Naive B cell (primary cell): Measurements from ENCODE around the gene ADCY10. TPM values are rescaled to one million over a fixed set of nuclear protein-coding genes. Genes with fewer than 3 reads are reported as not detected.

Source experiments
- ATAC-seq, 2 donors: fragments of 150-1000 bp; cut with Tn5 transposase; 2 replicates each; pipeline ENCODE4 v1.10.0; 2021; ENCODE audit warnings: low read depth in 2 of 2, mild to moderate bottlenecking in 2 of 2, moderate library complexity in 2 of 2
- DNase-seq: peaks from one replicate; pipeline ENCODE4 v3.0.0; 2022
- H3K27ac Mint-ChIP-seq, 6 donors: one replicate each; pipeline ENCODE4 v1.8.0; 2020 to 2022; ENCODE audit warnings: mild to moderate bottlenecking in 6 of 6, mixed read lengths in 6 of 6, moderate library complexity in 5 of 6, inconsistent platforms in 2 of 6
- H3K27me3 Mint-ChIP-seq, 3 donors: one replicate each; pipeline ENCODE4 v1.8.0; 2021 to 2022; ENCODE audit warnings: mixed read lengths in 3 of 3, mild to moderate bottlenecking in 1 of 3
- H3K36me3 Mint-ChIP-seq, 2 donors: one replicate each; pipeline ENCODE4 v1.8.0; 2020 to 2022; ENCODE audit warnings: mixed read lengths in 2 of 2, inconsistent platforms in 1 of 2, mild to moderate bottlenecking in 1 of 2
- H3K4me1 Mint-ChIP-seq, 3 donors: one replicate each; pipeline ENCODE4 v1.8.0; 2020 to 2022; ENCODE audit warnings: mixed read lengths in 3 of 3, inconsistent platforms in 1 of 3, mild to moderate bottlenecking in 1 of 3, moderate library complexity in 1 of 3
- H3K4me3 Mint-ChIP-seq, 8 donors: one replicate each; pipeline ENCODE4 v1.8.0; 2020 to 2022; ENCODE audit warnings: mild to moderate bottlenecking in 8 of 8, mixed read lengths in 8 of 8, moderate library complexity in 8 of 8, inconsistent platforms in 2 of 8
- H3K9me3 Mint-ChIP-seq, 7 donors: one replicate each; pipeline ENCODE4 v1.8.0; 2020 to 2022; ENCODE audit warnings: mixed read lengths in 7 of 7, mild to moderate bottlenecking in 5 of 7, inconsistent platforms in 2 of 7, moderate library complexity in 1 of 7
- polyA plus RNA-seq, 6 donors: library from polyadenylated mRNA; unstranded; fragments of 300-500 nt; fragmentation: Illumina TruSeq; gene quantifications; one replicate each; pipeline ENCODE4 v1.2.3, GENCODE V29; 2021; ENCODE audit warnings: low read depth in 6 of 6

Gene ADCY10
- polyA plus RNA-seq, 6 donors from 2014 or later = not detected

GRCh38 chr1:167922023-167922422 is 8.1 kb upstream of the ADCY10 start:
- no peak overlapping the region for H3K4me3 Mint-ChIP-seq
- H3K4me1 Mint-ChIP-seq = peaks cover under 1 to 9% (median 2%) of the 10 kb centered on the region in 3 donors
- no peak for ATAC-seq
- H3K9me3 Mint-ChIP-seq = no peaks in the 10 kb centered on the region
- no peak overlapping the region for H3K27ac Mint-ChIP-seq
- H3K27me3 Mint-ChIP-seq = no peaks in the 10 kb centered on the region
- no peak for DNase-seq
- peaks cover 7 to 8% of the 10 kb centered on the region in 2 donors for H3K36me3 Mint-ChIP-seq

- no peak for DNase-seq
- Mint-ChIP-seq H3K27me3 (no peaks in the 10 kb centered on the region), H3K36me3 (no peaks in the 10 kb centered on the region), H3K9me3 (no peaks in the 10 kb centered on the region), H3K27ac (no peak overlapping the region), H3K4me3 (no peak overlapping the region), H3K4me1 (no peaks in the 10 kb centered on the region)
- ATAC-seq = no peak
Measured at GRCh38 chr1:167916766-167917511, 3.0 kb upstream of the ADCY10 start.

DNA sequence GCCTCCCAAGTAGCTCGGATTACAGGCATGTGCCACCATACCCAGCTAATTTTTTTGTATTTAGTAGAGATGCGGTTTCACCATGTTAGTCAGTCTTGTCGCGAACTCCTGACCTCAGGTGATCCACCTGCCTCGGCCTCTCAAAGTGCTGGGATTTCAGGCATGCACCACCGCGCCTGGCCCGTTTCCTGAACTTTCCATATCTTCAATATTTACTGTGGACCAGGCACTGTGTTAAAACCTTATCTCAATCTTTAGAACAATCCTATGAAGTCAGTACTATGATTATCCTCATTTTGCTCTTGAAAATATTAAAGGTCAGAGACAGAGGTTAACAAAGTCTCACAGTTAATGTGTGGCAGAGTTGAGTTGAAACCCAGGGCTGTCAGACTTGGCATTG is 1.6 kb upstream of the ADCY10 start:
- peak overlapping the region in 2 of 6 donors; percentile 13 to 79 for H3K27ac Mint-ChIP-seq
- no peaks in the 10 kb centered on the region for H3K36me3 Mint-ChIP-seq
- H3K4me1 Mint-ChIP-seq = peaks cover 0 to 7% (median 0%) of the 10 kb centered on the region in 3 donors
- no peak for ATAC-seq
- no peak overlapping the region for H3K4me3 Mint-ChIP-seq
- DNase-seq = no peak
- peaks cover 0 to under 1% (median 0%) of the 10 kb centered on the region in 7 donors for H3K9me3 Mint-ChIP-seq
- H3K27me3 Mint-ChIP-seq = no peaks in the 10 kb centered on the region

- no peak overlapping the region for H3K27ac Mint-ChIP-seq
- H3K4me1 Mint-ChIP-seq = peaks cover 0 to 7% (median 0%) of the 10 kb centered on the region in 3 donors
- no peaks in the 10 kb centered on the region for H3K27me3 Mint-ChIP-seq
- H3K4me3 Mint-ChIP-seq = no peak overlapping the region
- no peak for ATAC-seq
- peaks cover 0 to 10% of the 10 kb centered on the region in 2 donors for H3K36me3 Mint-ChIP-seq
- DNase-seq = no peak
- H3K9me3 Mint-ChIP-seq = peaks cover 0 to 19% (median 9%) of the 10 kb centered on the region in 7 donors
Measured at GRCh38 chr1:167912294-167912693, 1.6 kb downstream of the ADCY10 start.

- H3K4me3 Mint-ChIP-seq = peak overlapping the region in 1 of 8 donors; percentile 61
- H3K4me1 Mint-ChIP-seq = peaks cover 0 to 7% (median 0%) of the 10 kb centered on the region in 3 donors
- peaks cover 0 to 19% (median 9%) of the 10 kb centered on the region in 7 donors for H3K9me3 Mint-ChIP-seq
- H3K27me3 Mint-ChIP-seq = no peaks in the 10 kb centered on the region
- ATAC-seq = no peak
- peak overlapping the region in 2 of 6 donors; percentile 43 to 89 for H3K27ac Mint-ChIP-seq
- no peak for DNase-seq
- H3K36me3 Mint-ChIP-seq = peaks cover 0 to 10% of the 10 kb centered on the region in 2 donors
Measured at GRCh38 chr1:167911413-167911812, 2.5 kb downstream of the ADCY10 start.

GRCh38 chr1:167910530-167910929 is 3.4 kb downstream of the ADCY10 start:
- H3K4me3 Mint-ChIP-seq = no peak overlapping the region

GRCh38 chr1:167909691-167910180 is 4.2 kb downstream of the ADCY10 start:
- Mint-ChIP-seq H3K4me3 (no peak overlapping the region), H3K27me3 (no peaks in the 10 kb centered on the region), H3K36me3 (peaks cover 0 to 10% of the 10 kb centered on the region in 2 donors), H3K4me1 (peaks cover 0 to 7% (median 0%) of the 10 kb centered on the region in 3 donors), H3K9me3 (peaks cover 0 to 19% (median 9%) of the 10 kb centered on the region in 7 donors), H3K27ac (no peak overlapping the region)
- no peak for ATAC-seq
- no peak for DNase-seq

More at GRCh38 chr1:167910530-167910929, 3.4 kb downstream of the ADCY10 start:
- DNase-seq = no peak
- H3K27ac Mint-ChIP-seq = no peak overlapping the region
- H3K9me3 Mint-ChIP-seq = peaks cover 0 to 19% (median 9%) of the 10 kb centered on the region in 7 donors
- H3K36me3 Mint-ChIP-seq = peaks cover 0 to 10% of the 10 kb centered on the region in 2 donors
- H3K27me3 Mint-ChIP-seq = no peaks in the 10 kb centered on the region
- H3K4me1 Mint-ChIP-seq = peaks cover 0 to 7% (median 0%) of the 10 kb centered on the region in 3 donors
- no peak for ATAC-seq

DNA sequence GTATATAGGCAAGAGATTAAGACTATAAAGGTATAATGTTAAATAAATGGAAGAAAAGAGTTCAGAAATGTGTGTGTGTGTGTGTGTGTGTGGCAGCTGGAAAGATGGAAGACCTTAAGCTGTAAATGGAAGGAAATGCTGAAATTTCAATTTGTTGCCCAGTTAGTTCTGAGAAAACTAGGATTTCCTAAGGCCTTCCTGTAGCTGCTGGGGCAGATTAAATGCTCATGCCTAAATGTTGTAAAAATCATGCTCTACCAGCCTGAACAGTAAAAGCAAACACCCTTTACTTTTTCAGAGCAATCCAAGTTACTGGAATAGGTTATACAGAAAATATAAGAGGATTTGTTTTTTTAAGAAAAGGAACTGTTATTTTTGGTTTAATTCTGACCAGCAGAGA is 8.3 kb downstream of the ADCY10 start:
- DNase-seq = no peak
- no peaks in the 10 kb centered on the region for H3K27me3 Mint-ChIP-seq
- no peak overlapping the region for H3K4me3 Mint-ChIP-seq
- peaks cover 0 to 10% of the 10 kb centered on the region in 2 donors for H3K36me3 Mint-ChIP-seq
- peaks cover 0 to 19% (median 9%) of the 10 kb centered on the region in 7 donors for H3K9me3 Mint-ChIP-seq
- no peak for ATAC-seq
- peak overlapping the region in 1 of 6 donors; percentile 46 for H3K27ac Mint-ChIP-seq
- no peaks in the 10 kb centered on the region for H3K4me1 Mint-ChIP-seq

DNA sequence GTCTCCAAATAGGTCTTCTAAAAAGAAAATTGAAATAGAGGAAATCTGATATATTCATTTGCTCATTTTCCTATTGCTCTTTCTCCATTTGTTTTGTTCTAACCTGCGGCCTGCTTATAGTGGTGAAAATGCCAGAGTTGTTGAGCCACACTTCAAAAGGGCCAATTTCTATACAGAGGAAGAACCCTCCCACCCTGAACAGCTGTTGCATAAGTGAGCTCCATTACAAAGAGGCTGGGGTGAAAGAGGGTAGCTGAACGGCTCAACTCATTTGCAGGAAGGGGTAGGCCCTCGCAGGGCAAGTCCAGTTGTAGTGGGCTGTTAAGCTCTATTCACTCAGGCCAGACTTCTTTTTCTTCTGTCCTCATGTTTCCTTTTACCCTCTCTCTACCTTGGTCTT is 8.8 kb downstream of the ADCY10 start:
- Mint-ChIP-seq H3K4me3 (peak overlapping the region in 1 of 8 donors; percentile 58), H3K9me3 (peaks cover 0 to 16% (median 7%) of the 10 kb centered on the region in 7 donors), H3K4me1 (no peaks in the 10 kb centered on the region), H3K27me3 (no peaks in the 10 kb centered on the region), H3K27ac (peak overlapping the region in 1 of 6 donors; percentile 46), H3K36me3 (peaks cover 0 to 7% of the 10 kb centered on the region in 2 donors)
- ATAC-seq = no peak
- DNase-seq = no peak

DNA sequence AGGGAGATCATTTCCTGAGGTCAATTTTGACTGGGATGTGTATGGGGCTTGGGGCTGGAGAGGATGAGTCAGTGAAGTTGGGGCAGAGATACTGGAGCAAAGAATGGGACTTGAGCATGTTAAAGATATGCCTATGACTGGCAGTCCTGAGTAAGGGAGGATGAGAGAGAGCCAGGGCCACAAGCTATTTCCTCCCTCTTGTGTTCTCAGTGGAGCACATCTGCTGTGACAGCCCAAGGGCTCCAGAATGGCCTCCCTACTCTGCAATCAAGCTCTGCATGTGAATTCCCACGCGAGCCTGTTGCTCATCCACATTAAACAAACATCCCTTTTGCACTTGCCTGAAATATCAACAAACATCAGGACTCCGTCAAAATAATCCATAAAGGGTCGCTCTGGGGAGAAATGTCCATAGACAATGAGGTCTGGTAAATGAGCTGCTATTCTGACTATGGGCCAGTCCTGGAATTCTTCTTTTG is 9.2 kb downstream of the ADCY10 start:
- no peak for ATAC-seq
- DNase-seq = no peak
- peaks cover 0 to 11% (median 3%) of the 10 kb centered on the region in 7 donors for H3K9me3 Mint-ChIP-seq
- no peaks in the 10 kb centered on the region for H3K27me3 Mint-ChIP-seq
- peak overlapping the region in 1 of 6 donors; percentile 10 for H3K27ac Mint-ChIP-seq
- H3K4me3 Mint-ChIP-seq = no peak overlapping the region
- no peaks in the 10 kb centered on the region for H3K4me1 Mint-ChIP-seq
- peaks cover 0 to 3% of the 10 kb centered on the region in 2 donors for H3K36me3 Mint-ChIP-seq

DNA sequence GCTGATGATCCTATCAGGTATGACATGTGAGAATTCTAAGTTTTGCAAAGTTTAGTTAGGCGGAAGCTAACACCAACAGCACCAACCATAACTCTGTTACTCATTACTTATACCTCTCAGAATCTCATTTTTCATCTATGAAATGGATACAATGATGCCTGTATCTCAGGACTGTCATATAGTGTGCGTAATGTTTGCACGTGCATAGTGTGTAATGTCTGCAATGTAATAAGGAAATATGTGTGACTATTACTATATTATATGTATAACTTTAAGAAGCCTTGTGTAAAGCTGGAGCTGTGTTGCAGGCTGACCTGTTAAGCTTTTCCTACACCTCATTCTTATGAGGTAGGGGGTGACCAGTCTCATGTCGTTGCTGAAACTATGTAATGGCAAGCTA is 13.0 kb downstream of the ADCY10 start:
- H3K27me3 Mint-ChIP-seq = no peaks in the 10 kb centered on the region
- peaks cover 0 to 2% (median 0%) of the 10 kb centered on the region in 7 donors for H3K9me3 Mint-ChIP-seq
- no peaks in the 10 kb centered on the region for H3K36me3 Mint-ChIP-seq
- H3K4me1 Mint-ChIP-seq = peaks cover 0 to 2% (median 0%) of the 10 kb centered on the region in 3 donors
- no peak overlapping the region for H3K27ac Mint-ChIP-seq
- DNase-seq (no peak), ATAC-seq (no peak)
- H3K4me3 Mint-ChIP-seq = no peak overlapping the region

DNA sequence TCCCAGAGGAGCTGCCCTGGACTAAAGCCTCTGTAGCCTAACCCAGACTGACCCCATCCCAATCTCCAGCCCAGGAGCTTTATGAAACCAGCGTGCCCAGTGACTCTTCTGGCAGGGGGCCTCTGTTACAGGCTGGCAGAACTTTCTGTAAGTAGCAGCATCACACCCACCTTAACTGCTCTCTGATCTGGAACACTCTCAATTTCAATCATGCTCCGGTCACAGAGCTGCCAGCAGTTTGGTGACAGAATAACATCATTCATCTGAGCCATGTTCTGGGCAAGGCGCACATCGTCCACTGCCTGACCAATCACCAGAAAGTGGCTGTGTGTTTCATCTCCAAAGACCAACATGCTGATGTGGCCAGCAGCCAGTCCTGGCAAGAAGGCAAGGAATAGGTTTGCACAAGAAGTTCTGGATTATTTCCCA is 14.7 kb downstream of the ADCY10 start:
- H3K4me1 Mint-ChIP-seq = peaks cover 0 to 2% (median 0%) of the 10 kb centered on the region in 3 donors
- H3K27ac Mint-ChIP-seq = no peak overlapping the region
- H3K4me3 Mint-ChIP-seq = no peak overlapping the region
- DNase-seq (no peak), ATAC-seq (no peak)
- H3K27me3 Mint-ChIP-seq = no peaks in the 10 kb centered on the region
- peaks cover 0 to 2% (median 0%) of the 10 kb centered on the region in 7 donors for H3K9me3 Mint-ChIP-seq
- H3K36me3 Mint-ChIP-seq = no peaks in the 10 kb centered on the region

GRCh38 chr1:167898578-167899222 is 15.2 kb downstream of the ADCY10 start:
- DNase-seq (no peak), ATAC-seq (no peak)
- H3K9me3 Mint-ChIP-seq = peaks cover 0 to 2% (median 0%) of the 10 kb centered on the region in 7 donors
- H3K4me1 Mint-ChIP-seq = peaks cover 0 to 4% (median 0%) of the 10 kb centered on the region in 3 donors
- no peaks in the 10 kb centered on the region for H3K27me3 Mint-ChIP-seq
- no peaks in the 10 kb centered on the region for H3K36me3 Mint-ChIP-seq
- no peak overlapping the region for H3K27ac Mint-ChIP-seq
- H3K4me3 Mint-ChIP-seq = no peak overlapping the region
